IPS DF 6.9 (cell line): ENCODE measurements around the gene ANKRD12.

Experiments
- DNase-seq: peaks from one replicate; pipeline ENCODE4 v3.0.0-alpha.2; 2013; ENCODE audit warnings: low read depth, low spot score
- H3K27ac ChIP-seq: one replicate; pipeline ENCODE4 v1.5.1; 2013; ENCODE audit warnings: low read length, control low read depth
- H3K27me3 ChIP-seq: 2 replicates; pipeline ENCODE4 v1.6.1; 2013; ENCODE audit warnings: mild to moderate bottlenecking, low read length; ENCODE audit not compliant: control insufficient read depth, insufficient read depth
- H3K36me3 ChIP-seq: 2 replicates; pipeline ENCODE4 v1.6.1; 2013; ENCODE audit warnings: low read length; ENCODE audit not compliant: control insufficient read depth, insufficient read depth
- H3K4me1 ChIP-seq: 2 replicates; pipeline ENCODE4 v1.6.1; 2013; ENCODE audit warnings: low read length; ENCODE audit not compliant: control insufficient read depth, insufficient read depth
- H3K4me3 ChIP-seq: 2 replicates; pipeline ENCODE4 v1.5.1; 2013; ENCODE audit warnings: mild to moderate bottlenecking, low read length
- H3K9me3 ChIP-seq: 2 replicates; pipeline ENCODE4 v1.6.1; 2013; ENCODE audit warnings: low read length, inconsistent platforms; ENCODE audit not compliant: control insufficient read depth, insufficient read depth
- WGBS: extraction: QIAGEN DNeasy Blood & Tissue Kit; methylation state at CpG from one replicate; pipeline ENCODE4 v1.1.7; 2013; ENCODE audit warnings: mixed read lengths, missing lambda C conversion rate; ENCODE audit not compliant: insufficient read length, insufficient coverage; 5-methylcytosine and 5-hydroxymethylcytosine counted together

ANKRD12 gene

GRCh38 chr18:9181275-9181674, 44.7 kb downstream of the ANKRD12 start:
- DNase-seq, result no peak
- Histone ChIP-seq H3K27ac (no peak overlapping the region), H3K9me3 (no peaks in the 10 kb centered on the region), H3K4me1 (no peaks in the 10 kb centered on the region), H3K27me3 (no peaks in the 10 kb centered on the region), H3K36me3 (no peaks in the 10 kb centered on the region; the same call in 1 of the 2 replicates), H3K4me3 (no peak overlapping the region)
- no CpG with 5 or more reads among the region's 3 CpGs for WGBS

GRCh38 chr18:9182852-9183399, 46.3 kb downstream of the ANKRD12 start:
- no peaks in the 10 kb centered on the region for H3K36me3 ChIP-seq
- no peak overlapping the region for H3K4me3 ChIP-seq
- no peaks in the 10 kb centered on the region for H3K9me3 ChIP-seq
- no peak overlapping the region for H3K27ac ChIP-seq
- DNase-seq, result no peak
- no CpG with 5 or more reads among the region's 5 CpGs for WGBS
- no peaks in the 10 kb centered on the region for H3K4me1 ChIP-seq
- H3K27me3 ChIP-seq, result no peaks in the 10 kb centered on the region

- Histone ChIP-seq H3K27ac (no peak overlapping the region), H3K4me3 (no peak overlapping the region), H3K4me1 (no peaks in the 10 kb centered on the region), H3K27me3 (no peaks in the 10 kb centered on the region), H3K36me3 (no peaks in the 10 kb centered on the region), H3K9me3 (no peaks in the 10 kb centered on the region)
- WGBS, result no CpG with 5 or more reads among the region's 4 CpGs
- DNase-seq, result no peak
Observed at GRCh38 chr18:9184998-9185613, 48.5 kb downstream of the ANKRD12 start.

GRCh38 chr18:9188359-9189231, 52.0 kb downstream of the ANKRD12 start:
- Histone ChIP-seq H3K4me1 (no peaks in the 10 kb centered on the region), H3K4me3 (no peak overlapping the region), H3K9me3 (no peaks in the 10 kb centered on the region), H3K36me3 (no peaks in the 10 kb centered on the region), H3K27ac (no peak overlapping the region), H3K27me3 (no peaks in the 10 kb centered on the region)
- DNase-seq, result no peak
- no CpG with 5 or more reads among the region's 3 CpGs for WGBS

GRCh38 chr18:9189491-9189890, 52.9 kb downstream of the ANKRD12 start:
- H3K9me3 ChIP-seq, result no peaks in the 10 kb centered on the region
- H3K27me3 ChIP-seq, result no peaks in the 10 kb centered on the region
- no peaks in the 10 kb centered on the region for H3K36me3 ChIP-seq
- WGBS, result no CpG with 5 or more reads among the region's 2 CpGs
- no peaks in the 10 kb centered on the region for H3K4me1 ChIP-seq
- no peak overlapping the region for H3K27ac ChIP-seq
- DNase-seq, result no peak
- H3K4me3 ChIP-seq, result no peak overlapping the region

- no peak overlapping the region for H3K4me3 ChIP-seq
- H3K27me3 ChIP-seq, result no peaks in the 10 kb centered on the region
- no peak overlapping the region for H3K27ac ChIP-seq
- H3K9me3 ChIP-seq, result no peaks in the 10 kb centered on the region
- H3K36me3 ChIP-seq, result no peaks in the 10 kb centered on the region
- WGBS, result no CpG with 5 or more reads among the region's 2 CpGs
- DNase-seq, result no peak
- H3K4me1 ChIP-seq, result no peaks in the 10 kb centered on the region
Observed at GRCh38 chr18:9191658-9192256, 55.2 kb downstream of the ANKRD12 start.

GRCh38 chr18:9193031-9193430, 56.5 kb downstream of the ANKRD12 start:
- Histone ChIP-seq H3K9me3 (no peaks in the 10 kb centered on the region), H3K27ac (no peak overlapping the region), H3K36me3 (no peaks in the 10 kb centered on the region), H3K4me1 (no peaks in the 10 kb centered on the region), H3K4me3 (no peak overlapping the region), H3K27me3 (no peaks in the 10 kb centered on the region)
- DNase-seq, result no peak
- WGBS, result no CpG with 5 or more reads among the region's 2 CpGs

- Histone ChIP-seq H3K27ac (no peak overlapping the region), H3K4me1 (peaks cover 2% of the 10 kb centered on the region; the same call in 1 of the 2 replicates), H3K9me3 (no peaks in the 10 kb centered on the region), H3K36me3 (no peaks in the 10 kb centered on the region), H3K27me3 (no peaks in the 10 kb centered on the region), H3K4me3 (no peak overlapping the region)
- no CpG with 5 or more reads among the region's 4 CpGs for WGBS
- DNase-seq, result no peak
Observed at GRCh38 chr18:9196568-9196967, 60.0 kb downstream of the ANKRD12 start.

- H3K27ac ChIP-seq, result no peak overlapping the region
- no peak for DNase-seq
- no peaks in the 10 kb centered on the region for H3K36me3 ChIP-seq
- no peak overlapping the region for H3K4me3 ChIP-seq
- H3K27me3 ChIP-seq, result no peaks in the 10 kb centered on the region
- peaks cover 2% of the 10 kb centered on the region; the same call in 1 of the 2 replicates for H3K4me1 ChIP-seq
- H3K9me3 ChIP-seq, result no peaks in the 10 kb centered on the region
Observed at GRCh38 chr18:9199681-9200080, 63.1 kb downstream of the ANKRD12 start.

GRCh38 chr18:9201224-9201623, 64.6 kb downstream of the ANKRD12 start:
- Histone ChIP-seq H3K27me3 (no peaks in the 10 kb centered on the region), H3K4me3 (no peak overlapping the region), H3K27ac (no peak overlapping the region), H3K9me3 (no peaks in the 10 kb centered on the region), H3K4me1 (peaks cover 2% of the 10 kb centered on the region; the same call in 1 of the 2 replicates), H3K36me3 (no peaks in the 10 kb centered on the region)
- DNase-seq, result no peak
- WGBS, result no CpG with 5 or more reads among the region's 2 CpGs
